NT2/D1 (cell line): ENCODE results near the gene GABARAPL1.

Experiments
- SUZ12 ChIP-seq: IDR thresholded peaks from 2 replicates; pipeline ENCODE4 v1.6.1; 2011; ENCODE audit not compliant: insufficient read length, insufficient read depth; ENCODE audit errors: extremely low read depth
- ZNF274 ChIP-seq: IDR thresholded peaks from 2 replicates; pipeline ENCODE4 v1.6.1; 2011; ENCODE audit warnings: mild to moderate bottlenecking, low read depth, low read length

DNA sequence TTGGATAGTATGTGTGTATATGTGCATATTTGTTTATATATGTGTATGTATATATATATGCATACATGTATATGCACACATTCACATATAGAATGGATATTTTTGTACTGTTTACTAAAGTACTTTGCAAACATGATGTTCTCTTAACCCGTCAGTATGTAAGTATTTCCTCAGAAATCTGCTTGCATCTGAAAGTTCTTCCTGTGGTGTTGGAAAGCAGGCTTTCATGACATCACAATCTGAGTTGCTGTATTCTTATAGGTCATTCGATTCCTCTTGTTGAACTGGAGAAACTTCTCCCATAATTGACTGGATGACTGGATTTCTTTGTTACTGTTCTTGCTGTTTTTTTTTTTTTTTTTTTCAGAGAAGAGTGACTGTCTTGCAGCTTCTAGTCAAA lies 29.1 kb downstream of the GABARAPL1 start:
- TF ChIP-seq SUZ12: no peak
- no peak for TF ChIP-seq ZNF274
